ENCODE results near the gene STK11IP. TPM values are rescaled to one million over a fixed set of nuclear protein-coding genes. Genes with fewer than 3 reads are reported as not detected.

The STK11IP gene
- total and polyA plus RNA-seq, 2 of the 13 experiments (the other 11 are each of a cell fraction or from before 2014, with no cell fraction given) = 12.8 to 24.0 TPM

- TF ChIP-seq ZNF331 (CRISPR knock-in tag; IDR thresholded peaks at IDR 0.05) (peak; percentile 64), ZFP1 (CRISPR knock-in tag; IDR thresholded peaks at IDR 0.05) (peak; percentile 29; the same call in 1 of the 2 replicates), ZNF543 (CRISPR knock-in tag; IDR thresholded peaks at IDR 0.05) (peak; percentile 76; the same call in 1 of the 2 replicates), ZNF572 (CRISPR knock-in tag; IDR thresholded peaks at IDR 0.05) (peak; percentile 70; the same call in 1 of the 2 replicates), ZNF275 (CRISPR knock-in tag; IDR thresholded peaks at IDR 0.05; ENCODE audit: borderline replicate concordance) (peak; percentile 66), TRIM24 (CRISPR knock-in tag; IDR thresholded peaks at IDR 0.05) (no peak), ZNF660 (CRISPR knock-in tag; IDR thresholded peaks at IDR 0.05; ENCODE audit: borderline replicate concordance, low read depth) (no peak), STAG1 (CRISPR knock-in tag; IDR thresholded peaks at IDR 0.05) (peak; percentile 31), BRD4 (CRISPR knock-in tag; IDR thresholded peaks at IDR 0.05) (peak; percentile 97), ZNF773 (CRISPR knock-in tag; IDR thresholded peaks at IDR 0.05; ENCODE audit: borderline replicate concordance) (no peak), SNAPC5 (CRISPR knock-in tag; IDR thresholded peaks at IDR 0.05; ENCODE audit: borderline replicate concordance) (no peak), RFX5 (IDR thresholded peaks at IDR 0.05; ENCODE audit: low read depth, low read length) (no peak), PTBP1 (IDR thresholded peaks at IDR 0.05; ENCODE audit: low read depth, low read length, poor library complexity, severe bottlenecking) (no peak), ZNF101 (CRISPR knock-in tag; IDR thresholded peaks at IDR 0.05; ENCODE audit: borderline replicate concordance, low read depth) (no peak), AKAP8 (CRISPR knock-in tag; IDR thresholded peaks at IDR 0.05) (no peak), MED13 (CRISPR knock-in tag; IDR thresholded peaks at IDR 0.05) (0 out of 2 replicates have a peak, but pooled peaks have one; percentile 31), ATF5 (CRISPR knock-in tag; IDR thresholded peaks at IDR 0.05; ENCODE audit: low read depth) (no peak), ZEB1 (IDR thresholded peaks at IDR 0.05; ENCODE audit: insufficient replicate concordance, low read depth) (peak; percentile 74), ZNF160 (CRISPR knock-in tag; IDR thresholded peaks at IDR 0.05) (no peak; the same call in 1 of the 2 replicates), PCBP2 (optimal IDR thresholded peaks at IDR 0.05; ENCODE audit: low read depth, low read length, poor library complexity, severe bottlenecking) (no peak), GPBP1L1 (CRISPR knock-in tag; IDR thresholded peaks at IDR 0.05) (no peak), ZFAT (CRISPR knock-in tag; conservative IDR thresholded peaks at IDR 0.05) (no peak), MXI1 (IDR thresholded peaks at IDR 0.05; ENCODE audit: borderline replicate concordance, low read depth, low read length) (peak; percentile 98; the same call in 2 of the 3 replicates), LCORL (IDR thresholded peaks at IDR 0.05) (no peak), LCORL (CRISPR knock-in tag; IDR thresholded peaks at IDR 0.05) (peak; percentile 61), ZBTB42 (CRISPR knock-in tag; IDR thresholded peaks at IDR 0.05) (no peak), ZFP36 (IDR thresholded peaks at IDR 0.05; ENCODE audit: borderline replicate concordance, low read depth, low read length, partially characterized antibody) (no peak)
Measured at GRCh38 chr2:219597552-219598307, at the start of gene STK11IP (continued).

Data from HepG2 (cell line).